ENCODE data around the gene C10orf53. TPM values are rescaled to one million over a fixed set of nuclear protein-coding genes. Genes with fewer than 3 reads are reported as not detected.
"Not testable (repeated sequence)": the region's sequence is repeated elsewhere in the genome, so short reads cannot be mapped to it uniquely, and the experiment has no call there.

Gene C10orf53
- total and polyA plus RNA-seq, 2 of the 4 experiments (the other 2 are of a cell fraction), result not detected

DNA sequence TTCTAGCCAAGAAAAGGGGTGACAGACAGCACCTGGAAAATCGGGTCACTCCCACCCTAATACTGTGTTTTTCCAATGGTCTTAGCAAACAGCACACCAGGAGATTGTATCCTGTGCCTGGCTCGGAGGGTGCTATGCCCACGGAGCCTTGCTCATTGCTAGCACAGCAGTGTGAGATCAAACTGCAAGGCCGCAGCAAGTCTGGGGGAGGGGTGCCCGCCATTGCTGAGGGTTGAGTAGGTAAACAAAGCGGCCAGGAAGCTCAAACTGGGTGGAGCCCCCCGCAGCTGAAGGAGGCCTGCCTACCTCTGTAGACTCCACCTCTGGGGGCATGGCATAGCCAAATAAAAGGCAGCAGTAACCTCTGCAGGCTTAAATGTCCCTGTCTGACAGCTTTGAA is 35.7 kb downstream of the C10orf53 start:
- H2BK20ac ChIP-seq (ENCODE audit: low read depth, low read length); intact Hi-C loops (cut with micrococcal nuclease); H3K27me3 ChIP-seq (ENCODE audit: control insufficient read depth, insufficient read depth, low read length); H3K4me1 ChIP-seq (ENCODE audit: control insufficient read depth, insufficient read depth, low read length); H3K9ac ChIP-seq (ENCODE audit: low read depth, low read length); H3K56ac ChIP-seq (ENCODE audit: extremely low read depth, insufficient read depth, low read length); in situ Hi-C loops (cut with MboI; ENCODE audit: low sequenced_read_pairs); H3K9me1 ChIP-seq (ENCODE audit: insufficient read depth, low read length); H3K4ac ChIP-seq (ENCODE audit: low read depth, low read length); H3K23ac ChIP-seq (ENCODE audit: low read depth, low read length); H3K4me2 ChIP-seq (ENCODE audit: low read depth, low read length); H3K36me3 ChIP-seq (ENCODE audit: control insufficient read depth, insufficient read depth, low read length); POLR2A ChIA-PET (ENCODE audit: unreplicated experiment); H3K18ac ChIP-seq (ENCODE audit: low read depth, low read length); H3K14ac ChIP-seq (replicated peaks; ENCODE audit: low read depth, low read length); H2AFZ ChIP-seq (replicated peaks; ENCODE audit: low read length, poor library complexity); H4K91ac ChIP-seq (ENCODE audit: insufficient read depth, low read depth, low read length); CTCF ChIA-PET; H2BK120ac ChIP-seq (ENCODE audit: low read depth, low read length); H2BK5ac ChIP-seq (ENCODE audit: low read depth, low read length, poor library complexity, severe bottlenecking); H3K9me3 ChIP-seq (ENCODE audit: control insufficient read depth, insufficient read depth, low read length); dilution Hi-C loops (cut with HindIII; ENCODE audit: low sequenced_read_pairs, unreplicated experiment); H3K4me3 ChIP-seq (ENCODE audit: insufficient read depth, low read depth, low read length); H3K79me1 ChIP-seq (ENCODE audit: low read depth in 1 of 2, low read length in 2 of 2); H2AK5ac ChIP-seq (ENCODE audit: low read depth, low read length); H4K20me1 ChIP-seq (ENCODE audit: insufficient read depth, low read length); H2AK9ac ChIP-seq (replicated peaks; ENCODE audit: low read depth, low read length, poor library complexity); H3K27ac ChIP-seq (ENCODE audit: insufficient read depth, low read length); ATAC-seq (ENCODE audit: low read depth); H2BK15ac ChIP-seq (ENCODE audit: low read depth, low read length); H4K5ac ChIP-seq (ENCODE audit: low read depth, low read length); DNase-seq; H4K8ac ChIP-seq (ENCODE audit: low read depth in 2 of 2, low read length in 2 of 2); BruUV-seq (replicated peaks): not testable (repeated sequence)
- WGBS, 2 experiments (ENCODE audit: extremely low coverage in 2 of 2, insufficient read length in 1 of 2), result 90% methylated on average over 2 of the region's 7 CpGs; no CpG with 5 or more reads in 1 of the 2 experiments

Data from IMR-90 (cell line).